OCI-LY3 (cell line): ENCODE results near the gene ALKBH7.

Experiments used
- H2AFZ ChIP-seq: fragments of 200-600, 300-600 bp; shearing (Covaris generic); 2 replicates; pipeline ENCODE4 v1.6.0; 2014; ENCODE audit warnings: antibody characterized with exemption, low read depth, low read length
- H3K27ac ChIP-seq: fragments of 200-600, 300-600 bp; sonication (generic); 2 replicates; pipeline ENCODE4 v1.5.1; 2014; ENCODE audit warnings: mild to moderate bottlenecking, low read length, moderate library complexity, mixed read lengths
- H3K27me3 ChIP-seq: fragments of 200-600, 300-600 bp; sonication (generic); 2 replicates; pipeline ENCODE4 v1.6.1; 2014; ENCODE audit warnings: low read depth, low read length, mixed read lengths
- H3K36me3 ChIP-seq: fragments of 200-600, 300-600 bp; sonication (generic); replicated peaks from 2 replicates; pipeline ENCODE3; 2014; ENCODE audit warnings: low read depth, low read length, mixed read lengths
- H3K4me1 ChIP-seq: fragments of 300-600, 200-600 bp; sonication (generic); 2 replicates; pipeline ENCODE4 v1.6.1; 2014; ENCODE audit warnings: low read length, mixed read lengths
- H3K4me2 ChIP-seq: fragments of 200-600, 300-600 bp; sonication (generic); 2 replicates; pipeline ENCODE4 v1.6.1; 2014; ENCODE audit warnings: low read length, mixed read lengths
- H3K4me3 ChIP-seq: fragments of 300-600, 200-600 bp; sonication (generic); 2 replicates; pipeline ENCODE4 v1.5.1; 2014; ENCODE audit warnings: antibody characterized with exemption, mild to moderate bottlenecking, low read length, moderate library complexity
- H3K79me2 ChIP-seq: fragments of 300-600, 200-600 bp; shearing (Covaris generic); 2 replicates; pipeline ENCODE4 v1.6.1; 2014; ENCODE audit warnings: mild to moderate bottlenecking, low read length, mixed read lengths
- H3K9ac ChIP-seq: fragments of 300-600, 200-600 bp; shearing (Covaris generic); 2 replicates; pipeline ENCODE4 v1.6.0; 2014; ENCODE audit warnings: mild to moderate bottlenecking, low read length, moderate library complexity
- H3K9me3 ChIP-seq: fragments of 200-600, 300-600 bp; shearing (Covaris generic); 2 replicates; pipeline ENCODE4 v1.6.1; 2014; ENCODE audit warnings: low read length, mixed read lengths; ENCODE audit not compliant: insufficient read depth
- H4K20me1 ChIP-seq: fragments of 200-600, 300-600 bp; sonication (generic); 2 replicates; pipeline ENCODE4 v1.6.1; 2016; ENCODE audit warnings: low read length, mixed read lengths; ENCODE audit not compliant: insufficient read depth
- CTCF ChIP-seq: fragments of 200-600, 300-600 bp; sonication (generic); IDR thresholded peaks from 2 replicates; pipeline ENCODE4 v1.5.1; 2014; ENCODE audit warnings: antibody characterized with exemption, low read length, low read depth
- EZH2phosphoT487 ChIP-seq: fragments of 200-600 bp; shearing (Covaris generic); IDR thresholded peaks from 2 replicates; pipeline ENCODE4 v1.6.1; 2018; ENCODE audit warnings: antibody characterized with exemption, mixed run types, low read depth

ALKBH7 gene

GRCh38 chr19:6362027-6362350 lies 10.6 kb upstream of the ALKBH7 start:
- H3K4me1 ChIP-seq, result peaks cover 14% of the 10 kb centered on the region
- H3K36me3 ChIP-seq, result peaks cover 20% of the 10 kb centered on the region
- no peaks in the 10 kb centered on the region for H3K9me3 ChIP-seq
- peak overlapping the region; percentile 90 for H3K9ac ChIP-seq
- peak overlapping the region; percentile 96 for H3K4me2 ChIP-seq
- peak overlapping the region; percentile 52 for H3K27ac ChIP-seq
- no peaks in the 10 kb centered on the region for H4K20me1 ChIP-seq
- peak overlapping the region; percentile 86 for H3K4me3 ChIP-seq
- H3K27me3 ChIP-seq, result no peaks in the 10 kb centered on the region
- H3K79me2 ChIP-seq, result peaks cover 20% of the 10 kb centered on the region
- H2AFZ ChIP-seq, result peak overlapping the region; percentile 62; the same call in 1 of the 2 replicates
- TF ChIP-seq CTCF (no peak), EZH2phosphoT487 (no peak)

- no peak for TF ChIP-seq CTCF
- TF ChIP-seq EZH2phosphoT487, result no peak
- peak overlapping the region; percentile 86 for H3K4me3 ChIP-seq
- H3K9ac ChIP-seq, result peak overlapping the region; percentile 90
- peak overlapping the region; percentile 96 for H3K4me2 ChIP-seq
- peaks cover 22% of the 10 kb centered on the region for H3K36me3 ChIP-seq
- H3K27me3 ChIP-seq, result no peaks in the 10 kb centered on the region
- H3K79me2 ChIP-seq, result peaks cover 20% of the 10 kb centered on the region
- H3K9me3 ChIP-seq, result no peaks in the 10 kb centered on the region
- H4K20me1 ChIP-seq, result no peaks in the 10 kb centered on the region
- peak overlapping the region; percentile 52 for H3K27ac ChIP-seq
- H2AFZ ChIP-seq, result no peak overlapping the region
- peaks cover 14% of the 10 kb centered on the region for H3K4me1 ChIP-seq
Measured at GRCh38 chr19:6362351-6362801, 10.2 kb upstream of the ALKBH7 start.

GRCh38 chr19:6364353-6364752 lies 8.2 kb upstream of the ALKBH7 start:
- no peak overlapping the region for H3K9ac ChIP-seq
- H3K27ac ChIP-seq, result no peak overlapping the region
- TF ChIP-seq CTCF (no peak), EZH2phosphoT487 (no peak)
- no peak overlapping the region for H2AFZ ChIP-seq
- peaks cover 37% of the 10 kb centered on the region for H3K36me3 ChIP-seq
- peaks cover 9% of the 10 kb centered on the region for H3K4me1 ChIP-seq
- no peaks in the 10 kb centered on the region for H3K27me3 ChIP-seq
- H3K79me2 ChIP-seq, result peaks cover 20% of the 10 kb centered on the region
- H3K9me3 ChIP-seq, result no peaks in the 10 kb centered on the region
- no peak overlapping the region for H3K4me3 ChIP-seq
- no peak overlapping the region for H3K4me2 ChIP-seq
- no peaks in the 10 kb centered on the region for H4K20me1 ChIP-seq

DNA sequence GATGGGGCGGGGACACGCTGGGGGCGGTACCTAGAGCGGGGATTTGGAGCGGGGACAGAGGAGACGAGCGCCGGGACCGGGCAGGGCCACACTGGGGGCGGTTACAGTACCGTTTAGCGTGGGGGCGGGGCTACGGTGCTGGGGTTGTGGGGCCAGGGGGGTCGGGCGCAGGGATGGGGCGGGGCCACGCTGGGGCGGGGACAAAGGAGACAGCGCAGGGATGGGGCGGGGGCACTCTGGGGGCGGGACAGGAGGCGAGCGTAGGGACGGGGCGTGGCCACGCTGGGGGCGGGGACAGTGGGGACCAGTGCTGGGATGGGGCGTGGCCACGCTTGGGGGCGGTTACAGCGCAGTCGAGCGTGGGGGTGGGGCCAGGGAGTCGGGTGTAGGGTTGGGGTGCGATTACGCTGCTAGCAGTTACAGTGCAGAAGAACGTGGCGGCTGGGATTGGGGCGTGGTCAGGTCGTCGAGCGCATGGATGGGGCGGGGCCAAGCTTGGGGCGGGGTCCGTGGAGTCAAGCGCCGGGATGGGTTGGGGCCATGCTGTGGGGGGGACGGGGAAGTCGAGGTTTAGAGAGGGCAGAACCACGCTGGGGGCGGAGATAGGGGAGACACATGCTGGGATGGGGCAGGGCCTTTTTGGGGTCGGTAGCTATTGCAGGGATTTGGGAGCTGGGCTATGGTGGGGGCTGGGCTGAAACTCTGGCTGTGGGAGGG lies 660 bp downstream of the ALKBH7 start:
- peaks cover 7% of the 10 kb centered on the region for H3K36me3 ChIP-seq
- no peak for TF ChIP-seq CTCF
- no peak for TF ChIP-seq EZH2phosphoT487
- peak overlapping the region; percentile 80; the same call in 1 of the 2 replicates for H2AFZ ChIP-seq
- peak overlapping the region; percentile 91 for H3K4me2 ChIP-seq
- no peaks in the 10 kb centered on the region for H4K20me1 ChIP-seq
- no peaks in the 10 kb centered on the region for H3K27me3 ChIP-seq
- H3K79me2 ChIP-seq, result no peaks in the 10 kb centered on the region
- no peaks in the 10 kb centered on the region for H3K9me3 ChIP-seq
- H3K9ac ChIP-seq, result peak overlapping the region; percentile 86
- peak overlapping the region; percentile 83 for H3K4me3 ChIP-seq
- H3K4me1 ChIP-seq, result peaks cover 9% of the 10 kb centered on the region
- peak overlapping the region; percentile 85 for H3K27ac ChIP-seq
